HepG2 (cell line): Measurements from ENCODE around the gene ARMC8. TPM values are rescaled to one million over a fixed set of nuclear protein-coding genes. Genes with fewer than 3 reads are reported as not detected.
A peak's percentile ranks its signal among the peaks of the same experiment; 100 is the strongest.

Experiments
- CBX5 ChIP-seq: sonication (generic); formaldehyde crosslinking; IDR thresholded peaks from 2 replicates; pipeline ENCODE4 v1.4.0; 2020; ENCODE audit warnings: missing genetic modification reagents, borderline replicate concordance
- CREM ChIP-seq, 2 experiments: sonication (generic) in 1 of 2; formaldehyde crosslinking in 1 of 2; IDR thresholded peaks; 2 replicates each; pipeline versions ENCODE4 v1.4.0 to v1.6.1; 2016 to 2020; ENCODE audit warnings: antibody characterized with exemption in 1 of 2, mild to moderate bottlenecking in 1 of 2, missing genetic modification reagents in 1 of 2
- FOXK1 ChIP-seq: sonication (generic); formaldehyde crosslinking; IDR thresholded peaks from 2 replicates; pipeline ENCODE4 v1.4.0; 2020; ENCODE audit warnings: low read depth, missing genetic modification reagents, borderline replicate concordance
- FOXO1 ChIP-seq: sonication (generic); formaldehyde crosslinking; IDR thresholded peaks from 2 replicates; pipeline ENCODE4 v1.4.0; 2020; ENCODE audit warnings: missing genetic modification reagents
- HES4 ChIP-seq: sonication (generic); formaldehyde crosslinking; IDR thresholded peaks from 2 replicates; pipeline ENCODE4 v1.9.0; 2021; ENCODE audit warnings: mild to moderate bottlenecking, missing genetic modification reagents, borderline replicate concordance
- HOXD1 ChIP-seq: sonication (generic); formaldehyde crosslinking; IDR thresholded peaks from 2 replicates; pipeline ENCODE4 v1.5.0; 2020; ENCODE audit warnings: missing genetic modification reagents
- KDM3A ChIP-seq: IDR thresholded peaks from 2 replicates; pipeline ENCODE4 v1.6.1; 2018; ENCODE audit warnings: low read depth, missing compliant biosample characterization
- MAFF ChIP-seq: IDR thresholded peaks from 2 replicates; pipeline ENCODE4 v1.6.1; 2011; ENCODE audit warnings: low read depth, low read length, improper control_type of control experiment
- NFATC3 ChIP-seq: sonication (generic); formaldehyde crosslinking; IDR thresholded peaks from 2 replicates; pipeline ENCODE4 v1.5.1; 2020; ENCODE audit warnings: mild to moderate bottlenecking, missing genetic modification reagents
- PHB2 ChIP-seq: fragments of 450-650 bp; IDR thresholded peaks from 2 replicates; pipeline ENCODE4 v1.6.1; 2018; ENCODE audit not compliant: partially characterized antibody
- RFX5 ChIP-seq: IDR thresholded peaks from 2 replicates; pipeline ENCODE4 v1.6.1; 2011; ENCODE audit warnings: low read depth, low read length, improper control_type of control experiment
- RNF219 ChIP-seq: sonication (generic); formaldehyde crosslinking; IDR thresholded peaks from 2 replicates; pipeline ENCODE4 v1.5.0; 2020; ENCODE audit warnings: mild to moderate bottlenecking, missing genetic modification reagents
- SMC3 ChIP-seq: IDR thresholded peaks from 2 replicates; pipeline ENCODE4 v1.6.1; 2011; ENCODE audit warnings: low read length, improper control_type of control experiment
- SP1 ChIP-seq, 2 experiments: fragments of 450-650 bp in 1 of 2; sonication (generic) in 1 of 2; formaldehyde crosslinking in 1 of 2; IDR thresholded peaks; 2 replicates each; pipeline versions ENCODE4 v1.4.0 to v1.6.1; 2016 to 2020; ENCODE audit warnings: missing genetic modification reagents in 1 of 2
- U2AF1 ChIP-seq: fragments of 200-400 bp; formaldehyde crosslinking; optimal IDR thresholded peaks from 2 replicates; pipeline ENCODE3; 2017; ENCODE audit warnings: mild to moderate bottlenecking, low read depth, low read length
- XBP1 ChIP-seq: sonication (generic); formaldehyde crosslinking; IDR thresholded peaks from 2 replicates; pipeline ENCODE4 v1.5.0; 2020; ENCODE audit warnings: missing genetic modification reagents
- ZBTB7A ChIP-seq: sonication (generic); formaldehyde crosslinking; IDR thresholded peaks from 2 replicates; pipeline ENCODE4 v1.8.0; 2022; ENCODE audit warnings: mild to moderate bottlenecking, missing genetic modification reagents
- ZMAT5 ChIP-seq: sonication (generic); formaldehyde crosslinking; IDR thresholded peaks from 2 replicates; pipeline ENCODE4 v1.5.0; 2020; ENCODE audit warnings: mild to moderate bottlenecking, low read depth, missing genetic modification reagents, borderline replicate concordance
- ZNF18 ChIP-seq: sonication (generic); formaldehyde crosslinking; IDR thresholded peaks from 2 replicates; pipeline ENCODE4 v1.8.0; 2022; ENCODE audit warnings: mild to moderate bottlenecking, missing genetic modification reagents; ENCODE audit not compliant: insufficient replicate concordance
- ZNF530 ChIP-seq: sonication (generic); formaldehyde crosslinking; IDR thresholded peaks from 2 replicates; pipeline ENCODE4 v1.5.0; 2020; ENCODE audit warnings: low read depth, mild to moderate bottlenecking, missing genetic modification reagents
- ZNF746 ChIP-seq: sonication (generic); formaldehyde crosslinking; IDR thresholded peaks from 2 replicates; pipeline ENCODE4 v1.8.0; 2022; ENCODE audit warnings: mild to moderate bottlenecking, missing genetic modification reagents
- ZNF781 ChIP-seq: sonication (generic); formaldehyde crosslinking; IDR thresholded peaks from 2 replicates; pipeline ENCODE4 v1.5.1; 2020; ENCODE audit warnings: borderline replicate concordance, mild to moderate bottlenecking, missing genetic modification reagents; ENCODE audit errors: not compliant biosample characterization
- ZNF782 ChIP-seq: sonication (generic); formaldehyde crosslinking; IDR thresholded peaks from 2 replicates; pipeline ENCODE4 v1.4.0; 2020; ENCODE audit warnings: missing genetic modification reagents, mild to moderate bottlenecking, borderline replicate concordance
- ZNF83 ChIP-seq: sonication (generic); formaldehyde crosslinking; IDR thresholded peaks from 2 replicates; pipeline ENCODE4 v1.4.0; 2020; ENCODE audit warnings: missing genetic modification reagents, mild to moderate bottlenecking, borderline replicate concordance
- ZSCAN5A ChIP-seq: sonication (generic); formaldehyde crosslinking; IDR thresholded peaks from 2 replicates; pipeline ENCODE4 v1.8.0; 2022; ENCODE audit warnings: mild to moderate bottlenecking, missing genetic modification reagents, borderline replicate concordance
- polyA plus RNA-seq, 8 experiments: library from polyadenylated mRNA; depleted of rRNA in 3 of 8; stranded (reverse) in 7 of 8; unstranded in 1 of 8; fragments of >200 nt; fragmentation: Illumina TruSeq in 4 of 8; extraction: Trizol in 4 of 8; gene quantifications; 2 replicates each; pipeline versions ENCODE4 v1.2.1 to v1.2.3, GENCODE V29; 2011 to 2016; ENCODE audit warnings: low read depth in 4 of 8, missing spikeins in 1 of 8, mixed read lengths in 1 of 8; ENCODE audit not compliant: insufficient read depth in 1 of 8
- total RNA-seq, 5 experiments: library from RNA; depleted of rRNA; stranded (reverse); fragments of >200 nt; fragmentation: Illumina TruSeq; extraction: Trizol; gene quantifications; 2 replicates each; pipeline ENCODE4 v1.2.3, GENCODE V29; 2016; ENCODE audit warnings: low read depth in 1 of 5

Gene ARMC8
- total and polyA plus RNA-seq, 2 of the 13 experiments (the other 11 are each of a cell fraction or from before 2014, with no cell fraction given), result 38.9 to 55.3 TPM

GRCh38 chr3:138187296-138188012 lies at the start of gene ARMC8 (continued):
- 0 out of 2 replicates have a peak, but pooled peaks have one; percentile 20 for TF ChIP-seq ZSCAN5A
- TF ChIP-seq ZNF746, result no peak
- peak; percentile 58; the same call in 1 of the 2 replicates for TF ChIP-seq CBX5 (CRISPR knock-in tag)
- peak; percentile 49; the same call in 1 of the 2 replicates for TF ChIP-seq KDM3A (CRISPR knock-in tag)
- no peak for TF ChIP-seq SP1 (IDR thresholded peaks at IDR 0.05)
- TF ChIP-seq SP1 (CRISPR knock-in tag; IDR thresholded peaks at IDR 0.05), result peak; percentile 29; the same call in 1 of the 2 replicates
- no peak for TF ChIP-seq ZNF781 (CRISPR knock-in tag)
- no peak for TF ChIP-seq PHB2
- 0 out of 2 replicates have a peak, but pooled peaks have one; percentile 8 for TF ChIP-seq HOXD1 (CRISPR knock-in tag)
- TF ChIP-seq ZNF782 (CRISPR knock-in tag), result no peak
- no peak for TF ChIP-seq ZNF530
- TF ChIP-seq ZBTB7A (CRISPR knock-in tag), result peak; percentile 83
- no peak for TF ChIP-seq RNF219 (CRISPR knock-in tag)
- no peak for TF ChIP-seq SMC3
- no peak for TF ChIP-seq ZNF83 (CRISPR knock-in tag)
- no peak for TF ChIP-seq RFX5
- TF ChIP-seq HES4, result no peak; the same call in 1 of the 2 replicates
- TF ChIP-seq U2AF1, result no peak
- no peak for TF ChIP-seq XBP1
- TF ChIP-seq NFATC3 (CRISPR knock-in tag), result no peak
- no peak for TF ChIP-seq ZMAT5 (CRISPR knock-in tag)
- peak; percentile 41; the same call in 1 of the 2 replicates for TF ChIP-seq FOXO1 (CRISPR knock-in tag)
- no peak for TF ChIP-seq MAFF
- TF ChIP-seq ZNF18 (CRISPR knock-in tag), result peak; percentile 87
- TF ChIP-seq FOXK1 (CRISPR knock-in tag), result peak; percentile 21; the same call in 1 of the 2 replicates
- no peak; the same call in 1 of the 2 replicates for TF ChIP-seq CREM (IDR thresholded peaks at IDR 0.05)
- TF ChIP-seq CREM (CRISPR knock-in tag; IDR thresholded peaks at IDR 0.05), result no peak
